RWPE2 (cell line): ENCODE data around the gene HSPD1.
"Not testable (repeated sequence)": the region's sequence is repeated elsewhere in the genome, so short reads cannot be mapped to it uniquely, and the experiment has no call there.

Experiments
- ATAC-seq: fragments of 200-7000 bp; cut with Tn5 transposase; 3 replicates; pipeline ENCODE4 v1.9.1; 2021; ENCODE audit warnings: low read depth
- DNase-seq: peaks from one replicate; pipeline ENCODE4 v3.0.0-alpha.2; 2020; ENCODE audit warnings: low spot score
- H3K27ac ChIP-seq: fragments of 450-650 bp; 2 replicates; pipeline ENCODE4 v1.5.1; 2017; ENCODE audit warnings: mild to moderate bottlenecking; ENCODE audit not compliant: poor library complexity, severe bottlenecking
- H3K27me3 ChIP-seq: fragments of 250-450 bp; sonication (Bioruptor Pico); 2 replicates; pipeline ENCODE4 v1.5.1; 2021; ENCODE audit warnings: mild to moderate bottlenecking, moderate library complexity; ENCODE audit not compliant: insufficient read depth, poor library complexity, severe bottlenecking
- H3K36me3 ChIP-seq: fragments of 250-450 bp; sonication (Bioruptor Pico); 2 replicates; pipeline ENCODE4 v1.5.1; 2020; ENCODE audit warnings: low read depth, mild to moderate bottlenecking, moderate library complexity
- H3K4me1 ChIP-seq: fragments of 250-450 bp; sonication (Bioruptor Pico); 2 replicates; pipeline ENCODE4 v1.5.1; 2021; ENCODE audit warnings: mild to moderate bottlenecking, moderate library complexity; ENCODE audit not compliant: insufficient read depth, poor library complexity, severe bottlenecking
- H3K4me3 ChIP-seq: fragments of 250-450 bp; sonication (Bioruptor Pico); 2 replicates; pipeline ENCODE4 v1.5.1; 2021; ENCODE audit warnings: mild to moderate bottlenecking, moderate library complexity; ENCODE audit not compliant: severe bottlenecking
- H3K9me3 ChIP-seq: fragments of 250-450 bp; sonication (Bioruptor Pico); 2 replicates; pipeline ENCODE4 v1.5.1; 2021; ENCODE audit warnings: mild to moderate bottlenecking, moderate library complexity; ENCODE audit not compliant: severe bottlenecking
- CTCF ChIP-seq: fragments of 450-650 bp; IDR thresholded peaks from one replicate; pipeline ENCODE4 v1.5.1; 2017; ENCODE audit warnings: mild to moderate bottlenecking, moderate library complexity; ENCODE audit not compliant: poor library complexity, severe bottlenecking

The HSPD1 gene

DNA sequence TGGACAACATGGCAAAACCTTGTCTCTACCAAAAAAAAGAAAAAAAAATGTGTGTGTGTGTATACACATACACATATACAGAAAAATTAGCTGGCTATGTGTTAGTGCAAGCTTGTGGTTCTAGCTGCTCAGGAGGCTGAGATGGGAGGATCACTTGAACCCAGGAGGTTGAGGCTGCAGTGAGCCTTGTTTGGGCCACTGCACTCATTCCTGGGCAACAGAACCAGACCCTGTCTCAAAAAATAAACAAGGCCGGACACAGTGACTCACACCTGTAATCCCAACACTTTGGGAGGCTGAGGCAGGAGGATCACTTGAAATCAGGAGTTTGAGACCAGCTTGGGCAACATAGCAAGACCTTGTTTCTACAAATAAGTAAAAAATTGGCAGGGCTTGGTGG is 44.2 kb downstream of the HSPD1 start:
- DNase-seq (no peak), ATAC-seq (no peak)
- H3K9me3 ChIP-seq = no peaks in the 10 kb centered on the region
- TF ChIP-seq CTCF = no peak
- H3K36me3 ChIP-seq = peaks cover 28% of the 10 kb centered on the region
- H3K27ac ChIP-seq = no peak overlapping the region
- H3K4me1 ChIP-seq = peaks cover 3% of the 10 kb centered on the region
- H3K27me3 ChIP-seq = no peaks in the 10 kb centered on the region
- no peak overlapping the region for H3K4me3 ChIP-seq

GRCh38 chr2:197454923-197455322 is 44.7 kb downstream of the HSPD1 start:
- no peak for ATAC-seq
- Histone ChIP-seq H3K9me3 (no peaks in the 10 kb centered on the region), H3K4me3 (peak overlapping the region; percentile 89), H3K36me3 (peaks cover 23% of the 10 kb centered on the region), H3K27ac (peak overlapping the region; percentile 88), H3K4me1 (no peaks in the 10 kb centered on the region), H3K27me3 (no peaks in the 10 kb centered on the region)
- TF ChIP-seq CTCF = no peak
- no peak for DNase-seq

GRCh38 chr2:197453914-197454398 is 45.7 kb downstream of the HSPD1 start:
- H3K9me3 ChIP-seq = no peaks in the 10 kb centered on the region
- H3K27ac ChIP-seq = peak overlapping the region; percentile 88
- peak overlapping the region; percentile 89 for H3K4me3 ChIP-seq
- peaks cover 13% of the 10 kb centered on the region for H3K36me3 ChIP-seq
- no peaks in the 10 kb centered on the region for H3K4me1 ChIP-seq
- no peak for TF ChIP-seq CTCF
- DNase-seq (peak; percentile 70), ATAC-seq (peak; percentile 61)
- H3K27me3 ChIP-seq = no peaks in the 10 kb centered on the region

GRCh38 chr2:197453123-197453913 is 46.3 kb downstream of the HSPD1 start, which contains the start of gene COQ10B:
TSS of gene COQ10B (plus strand) at chr2:197453552. CDS start at chr2:197453561, 9 bp downstream.
- TF ChIP-seq CTCF = peak; percentile 22
- H3K27me3 ChIP-seq = no peaks in the 10 kb centered on the region
- peak; percentile 95 for ATAC-seq
- no peaks in the 10 kb centered on the region for H3K9me3 ChIP-seq
- peaks cover 9% of the 10 kb centered on the region for H3K36me3 ChIP-seq
- peak within 1 kb of the TSS; percentile 89 for H3K4me3 ChIP-seq
- H3K27ac ChIP-seq = peak within 1 kb of the TSS; percentile 88
- DNase-seq = peak; percentile 99
- H3K4me1 ChIP-seq = no peaks in the 10 kb centered on the region

DNA sequence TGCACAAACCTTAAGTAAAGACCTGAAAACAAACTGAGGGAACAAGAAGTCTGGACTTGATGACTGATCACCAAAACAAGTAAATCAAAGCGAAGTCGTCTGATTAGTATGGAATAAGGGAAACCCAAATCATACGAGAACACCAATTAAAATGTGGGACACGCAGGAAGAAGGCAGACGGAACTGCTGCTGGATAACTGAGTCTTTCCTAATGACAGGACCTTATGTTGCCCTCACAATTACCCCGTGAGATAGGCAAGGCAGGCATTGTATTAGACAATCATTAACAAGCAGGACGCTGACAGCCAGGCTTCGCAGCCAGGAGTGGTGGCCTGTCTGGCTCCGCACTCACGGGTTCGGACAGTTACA is 46.9 kb downstream of the HSPD1 start:
- Histone ChIP-seq H3K4me1 (no peaks in the 10 kb centered on the region), H3K4me3 (peak overlapping the region; percentile 89), H3K27me3 (no peaks in the 10 kb centered on the region), H3K9me3 (no peaks in the 10 kb centered on the region), H3K27ac (peak overlapping the region; percentile 88), H3K36me3 (peaks cover 7% of the 10 kb centered on the region)
- no peak for TF ChIP-seq CTCF
- DNase-seq = no peak
- ATAC-seq = peak; percentile 22

GRCh38 chr2:197450935-197451358 is 48.7 kb downstream of the HSPD1 start:
- H3K9me3 ChIP-seq, H3K27me3 ChIP-seq, H3K27ac ChIP-seq, H3K4me3 ChIP-seq, H3K4me1 ChIP-seq, ATAC-seq, DNase-seq, H3K36me3 ChIP-seq: not testable (repeated sequence)
